ENCODE results near the gene DDC.

DDC gene

GRCh38 chr7:50508471-50508943 is 56.7 kb downstream of the DDC start:
- H3K9me3 ChIP-seq (ENCODE audit: control insufficient read depth in 1 of 2, low read length in 2 of 2): no peaks in the 10 kb centered on the region
- H3K27ac ChIP-seq (ENCODE audit: low read length): no peak overlapping the region
- H3K4me3 ChIP-seq (ENCODE audit: low read depth in 1 of 2, low read length in 2 of 2): no peak overlapping the region
- H3K4me1 ChIP-seq (ENCODE audit: control insufficient read depth in 1 of 2, insufficient read depth in 2 of 2, low read length in 2 of 2): no peaks in the 10 kb centered on the region
- no peaks in the 10 kb centered on the region for H3K36me3 ChIP-seq (ENCODE audit: control insufficient read depth in 1 of 2, insufficient read depth in 2 of 2, low read length in 2 of 2)
- no peaks in the 10 kb centered on the region for H3K27me3 ChIP-seq (ENCODE audit: low read depth, low read length)

- Histone ChIP-seq H3K27ac (ENCODE audit: low read length) (no peak overlapping the region), H3K27me3 (ENCODE audit: low read depth, low read length) (no peaks in the 10 kb centered on the region), H3K9me3 (ENCODE audit: control insufficient read depth in 1 of 2, low read length in 2 of 2) (no peaks in the 10 kb centered on the region), H3K36me3 (ENCODE audit: control insufficient read depth in 1 of 2, insufficient read depth in 2 of 2, low read length in 2 of 2) (no peaks in the 10 kb centered on the region), H3K4me1 (ENCODE audit: control insufficient read depth in 1 of 2, insufficient read depth in 2 of 2, low read length in 2 of 2) (peaks cover 3% of the 10 kb centered on the region in 2 donors), H3K4me3 (ENCODE audit: low read depth in 1 of 2, low read length in 2 of 2) (no peak overlapping the region)
These were observed 57.2 kb downstream of the DDC start for GRCh38 chr7:50507898-50508470.

GRCh38 chr7:50505553-50506210 is 59.5 kb downstream of the DDC start:
- H3K9me3 ChIP-seq (ENCODE audit: control insufficient read depth in 1 of 2, low read length in 2 of 2): no peaks in the 10 kb centered on the region
- H3K27ac ChIP-seq (ENCODE audit: low read length): no peak overlapping the region
- H3K4me1 ChIP-seq (ENCODE audit: control insufficient read depth in 1 of 2, insufficient read depth in 2 of 2, low read length in 2 of 2): peaks cover 9 to 10% of the 10 kb centered on the region in 2 donors
- no peaks in the 10 kb centered on the region for H3K36me3 ChIP-seq (ENCODE audit: control insufficient read depth in 1 of 2, insufficient read depth in 2 of 2, low read length in 2 of 2)
- H3K27me3 ChIP-seq (ENCODE audit: low read depth, low read length): no peaks in the 10 kb centered on the region
- no peak overlapping the region for H3K4me3 ChIP-seq (ENCODE audit: low read depth in 1 of 2, low read length in 2 of 2)

GRCh38 chr7:50504646-50505546 is 60.3 kb downstream of the DDC start:
- Histone ChIP-seq H3K4me1 (ENCODE audit: control insufficient read depth in 1 of 2, insufficient read depth in 2 of 2, low read length in 2 of 2) (peaks cover 9 to 10% of the 10 kb centered on the region in 2 donors), H3K36me3 (ENCODE audit: control insufficient read depth in 1 of 2, insufficient read depth in 2 of 2, low read length in 2 of 2) (no peaks in the 10 kb centered on the region), H3K27me3 (ENCODE audit: low read depth, low read length) (no peaks in the 10 kb centered on the region), H3K9me3 (ENCODE audit: control insufficient read depth in 1 of 2, low read length in 2 of 2) (no peaks in the 10 kb centered on the region), H3K4me3 (ENCODE audit: low read depth in 1 of 2, low read length in 2 of 2) (no peak overlapping the region), H3K27ac (ENCODE audit: low read length) (no peak overlapping the region)

- Histone ChIP-seq H3K36me3 (ENCODE audit: control insufficient read depth in 1 of 2, insufficient read depth in 2 of 2, low read length in 2 of 2) (no peaks in the 10 kb centered on the region), H3K4me3 (ENCODE audit: low read depth in 1 of 2, low read length in 2 of 2) (no peak overlapping the region), H3K4me1 (ENCODE audit: control insufficient read depth in 1 of 2, insufficient read depth in 2 of 2, low read length in 2 of 2) (peaks cover 9 to 10% of the 10 kb centered on the region in 2 donors), H3K27ac (ENCODE audit: low read length) (peak overlapping the region; percentile 53), H3K27me3 (ENCODE audit: low read depth, low read length) (no peaks in the 10 kb centered on the region), H3K9me3 (ENCODE audit: control insufficient read depth in 1 of 2, low read length in 2 of 2) (no peaks in the 10 kb centered on the region)
These were observed 62.3 kb downstream of the DDC start for GRCh38 chr7:50502947-50503346.

- H3K4me1 ChIP-seq (ENCODE audit: control insufficient read depth in 1 of 2, insufficient read depth in 2 of 2, low read length in 2 of 2): peaks cover 9 to 10% of the 10 kb centered on the region in 2 donors
- no peaks in the 10 kb centered on the region for H3K9me3 ChIP-seq (ENCODE audit: control insufficient read depth in 1 of 2, low read length in 2 of 2)
- H3K36me3 ChIP-seq (ENCODE audit: control insufficient read depth in 1 of 2, insufficient read depth in 2 of 2, low read length in 2 of 2): no peaks in the 10 kb centered on the region
- peak overlapping the region; percentile 53 for H3K27ac ChIP-seq (ENCODE audit: low read length)
- H3K4me3 ChIP-seq (ENCODE audit: low read depth in 1 of 2, low read length in 2 of 2): no peak overlapping the region
- H3K27me3 ChIP-seq (ENCODE audit: low read depth, low read length): no peaks in the 10 kb centered on the region
These were observed 63.1 kb downstream of the DDC start for GRCh38 chr7:50502001-50502684.

- H3K27ac ChIP-seq (ENCODE audit: low read length): no peak overlapping the region
- H3K36me3 ChIP-seq (ENCODE audit: control insufficient read depth in 1 of 2, insufficient read depth in 2 of 2, low read length in 2 of 2): no peaks in the 10 kb centered on the region
- H3K9me3 ChIP-seq (ENCODE audit: control insufficient read depth in 1 of 2, low read length in 2 of 2): no peaks in the 10 kb centered on the region
- no peaks in the 10 kb centered on the region for H3K27me3 ChIP-seq (ENCODE audit: low read depth, low read length)
- H3K4me3 ChIP-seq (ENCODE audit: low read depth in 1 of 2, low read length in 2 of 2): no peak overlapping the region
- peaks cover 9 to 10% of the 10 kb centered on the region in 2 donors for H3K4me1 ChIP-seq (ENCODE audit: control insufficient read depth in 1 of 2, insufficient read depth in 2 of 2, low read length in 2 of 2)
These were observed 66.1 kb downstream of the DDC start for GRCh38 chr7:50499092-50499491.

- no peaks in the 10 kb centered on the region for H3K27me3 ChIP-seq (ENCODE audit: low read depth, low read length)
- no peaks in the 10 kb centered on the region for H3K36me3 ChIP-seq (ENCODE audit: control insufficient read depth in 1 of 2, insufficient read depth in 2 of 2, low read length in 2 of 2)
- peaks cover 6 to 7% of the 10 kb centered on the region in 2 donors for H3K4me1 ChIP-seq (ENCODE audit: control insufficient read depth in 1 of 2, insufficient read depth in 2 of 2, low read length in 2 of 2)
- H3K4me3 ChIP-seq (ENCODE audit: low read depth in 1 of 2, low read length in 2 of 2): no peak overlapping the region
- no peak overlapping the region for H3K27ac ChIP-seq (ENCODE audit: low read length)
- no peaks in the 10 kb centered on the region for H3K9me3 ChIP-seq (ENCODE audit: control insufficient read depth in 1 of 2, low read length in 2 of 2)
These were observed 67.2 kb downstream of the DDC start for GRCh38 chr7:50497968-50498367.

GRCh38 chr7:50497068-50497642 is 68.0 kb downstream of the DDC start:
- no peaks in the 10 kb centered on the region for H3K36me3 ChIP-seq (ENCODE audit: control insufficient read depth in 1 of 2, insufficient read depth in 2 of 2, low read length in 2 of 2)

GRCh38 chr7:50496569-50496968 is 68.6 kb downstream of the DDC start:
- H3K4me1 ChIP-seq (ENCODE audit: control insufficient read depth in 1 of 2, insufficient read depth in 2 of 2, low read length in 2 of 2): no peaks in the 10 kb centered on the region
- no peak overlapping the region for H3K4me3 ChIP-seq (ENCODE audit: low read depth in 1 of 2, low read length in 2 of 2)
- no peaks in the 10 kb centered on the region for H3K36me3 ChIP-seq (ENCODE audit: control insufficient read depth in 1 of 2, insufficient read depth in 2 of 2, low read length in 2 of 2)
- H3K27ac ChIP-seq (ENCODE audit: low read length): no peak overlapping the region
- no peaks in the 10 kb centered on the region for H3K9me3 ChIP-seq (ENCODE audit: control insufficient read depth in 1 of 2, low read length in 2 of 2)
- no peaks in the 10 kb centered on the region for H3K27me3 ChIP-seq (ENCODE audit: low read depth, low read length)

More at GRCh38 chr7:50497068-50497642, 68.0 kb downstream of the DDC start:
- Histone ChIP-seq H3K4me3 (ENCODE audit: low read depth in 1 of 2, low read length in 2 of 2) (no peak overlapping the region), H3K4me1 (ENCODE audit: control insufficient read depth in 1 of 2, insufficient read depth in 2 of 2, low read length in 2 of 2) (no peaks in the 10 kb centered on the region), H3K9me3 (ENCODE audit: control insufficient read depth in 1 of 2, low read length in 2 of 2) (no peaks in the 10 kb centered on the region), H3K27ac (ENCODE audit: low read length) (no peak overlapping the region), H3K27me3 (ENCODE audit: low read depth, low read length) (no peaks in the 10 kb centered on the region)

Data from muscle layer of duodenum (tissue), 2 donors.